Activated B cell treated with CpG ODN at 0.5 μM for 24 hours (primary cell): ENCODE data around the gene DCAF12. TPM values are rescaled to one million over a fixed set of nuclear protein-coding genes. Genes with fewer than 3 reads are reported as not detected.
"Not testable (repeated sequence)": the region's sequence is repeated elsewhere in the genome, so short reads cannot be mapped to it uniquely, and the experiment has no call there.

Experiments used
- ATAC-seq: fragments of 200-7000 bp; cut with Tn5 transposase; one replicate; pipeline ENCODE4 v1.10.0; 2021; ENCODE audit warnings: low read depth, mild to moderate bottlenecking, moderate library complexity
- CTCF ChIA-PET: fragments of 350-600 bp; sonication (Branson Sonifier 250); formaldehyde crosslinking; loops from one replicate; lab custom pipeline; 2021; ENCODE audit warnings: antibody characterized with exemption; lab: Charles Lee
- POLR2A ChIA-PET: fragments of 350-600 bp; sonication (Branson Sonifier 250); formaldehyde crosslinking; loops from one replicate; lab custom pipeline; 2021; ENCODE audit warnings: antibody characterized with exemption; lab: Charles Lee
- DNase-seq: peaks from one replicate; pipeline ENCODE4 v3.0.0; 2022
- H3K27ac Mint-ChIP-seq: one replicate; pipeline ENCODE4 v1.8.0; 2020; ENCODE audit warnings: mixed read lengths
- H3K27me3 Mint-ChIP-seq: one replicate; pipeline ENCODE4 v1.8.0; 2021; ENCODE audit warnings: mixed read lengths
- H3K36me3 Mint-ChIP-seq: one replicate; pipeline ENCODE4 v1.8.0; 2021; ENCODE audit warnings: low read depth, mixed read lengths
- H3K4me1 Mint-ChIP-seq: one replicate; pipeline ENCODE4 v1.8.0; 2021; ENCODE audit warnings: mixed read lengths
- H3K4me3 Mint-ChIP-seq: one replicate; pipeline ENCODE4 v1.8.0; 2020; ENCODE audit warnings: mild to moderate bottlenecking, mixed read lengths
- H3K9me3 Mint-ChIP-seq: one replicate; pipeline ENCODE4 v1.8.0; 2020; ENCODE audit warnings: mixed read lengths
- intact Hi-C: fragments of 100-400 bp; cut with micrococcal nuclease; formaldehyde crosslinking; loops from one replicate; pipeline ENCODE4 v1.15.1; 2024
- total RNA-seq: library from RNA; stranded (reverse); gene quantifications from 2 replicates; pipeline ENCODE4 v1.2.3, GENCODE V29; 2022
- TF ChIP-seq, protein P1 (sequence below): fragments of 200-600 bp; IDR thresholded peaks from one replicate; pipeline ENCODE4 v1.8.0; 2022; ENCODE audit warnings: antibody characterized with exemption, mild to moderate bottlenecking

The DCAF12 gene
- total RNA-seq, 1 donor from 2014 or later: 3.8 TPM

- TF ChIP-seq, protein P1, sequence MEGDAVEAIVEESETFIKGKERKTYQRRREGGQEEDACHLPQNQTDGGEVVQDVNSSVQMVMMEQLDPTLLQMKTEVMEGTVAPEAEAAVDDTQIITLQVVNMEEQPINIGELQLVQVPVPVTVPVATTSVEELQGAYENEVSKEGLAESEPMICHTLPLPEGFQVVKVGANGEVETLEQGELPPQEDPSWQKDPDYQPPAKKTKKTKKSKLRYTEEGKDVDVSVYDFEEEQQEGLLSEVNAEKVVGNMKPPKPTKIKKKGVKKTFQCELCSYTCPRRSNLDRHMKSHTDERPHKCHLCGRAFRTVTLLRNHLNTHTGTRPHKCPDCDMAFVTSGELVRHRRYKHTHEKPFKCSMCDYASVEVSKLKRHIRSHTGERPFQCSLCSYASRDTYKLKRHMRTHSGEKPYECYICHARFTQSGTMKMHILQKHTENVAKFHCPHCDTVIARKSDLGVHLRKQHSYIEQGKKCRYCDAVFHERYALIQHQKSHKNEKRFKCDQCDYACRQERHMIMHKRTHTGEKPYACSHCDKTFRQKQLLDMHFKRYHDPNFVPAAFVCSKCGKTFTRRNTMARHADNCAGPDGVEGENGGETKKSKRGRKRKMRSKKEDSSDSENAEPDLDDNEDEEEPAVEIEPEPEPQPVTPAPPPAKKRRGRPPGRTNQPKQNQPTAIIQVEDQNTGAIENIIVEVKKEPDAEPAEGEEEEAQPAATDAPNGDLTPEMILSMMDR: no peak
- H3K36me3 Mint-ChIP-seq: no peaks in the 10 kb centered on the region
- intact Hi-C loops: loop anchor here (1.0 kb wide), 1 partner anchor 128 kb away; no protein-coding TSS in a partner anchor
- H3K4me3 Mint-ChIP-seq: no peak overlapping the region
- no peaks in the 10 kb centered on the region for H3K4me1 Mint-ChIP-seq
- ChIA-PET CTCF (interaction anchor here (0.6 kb wide), 1 partner anchor 58 kb away, joined by 3 read pairs; no protein-coding TSS in a partner anchor), POLR2A (no interaction called here)
- peaks cover 27% of the 10 kb centered on the region for H3K27me3 Mint-ChIP-seq
- peaks cover 2% of the 10 kb centered on the region for H3K9me3 Mint-ChIP-seq
- ATAC-seq: no peak
- H3K27ac Mint-ChIP-seq: no peak overlapping the region
- no peak for DNase-seq
Measured at GRCh38 chr9:34139477-34140146, 13.1 kb upstream of the DCAF12 start.

DNA sequence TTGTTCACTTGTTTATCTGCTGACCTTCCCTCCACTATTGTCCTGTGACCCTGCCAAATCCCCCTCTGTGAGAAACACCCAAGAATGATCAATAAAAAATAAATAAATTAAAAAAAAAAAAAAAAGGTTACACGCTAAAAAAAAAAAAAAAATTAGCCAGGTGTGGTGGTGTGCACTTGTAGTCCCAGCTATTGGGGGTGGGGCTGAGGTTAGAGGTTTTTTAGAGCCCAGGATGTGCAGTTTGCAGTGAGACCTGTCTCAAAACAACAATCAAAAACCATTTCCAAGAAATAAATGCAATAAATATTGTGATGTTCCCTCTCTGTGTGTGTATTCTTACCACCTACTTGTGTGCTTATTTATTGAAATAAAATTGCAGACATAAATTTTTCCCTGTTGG, 12.1 kb upstream of the DCAF12 start:
- CTCF ChIA-PET, H3K27ac Mint-ChIP-seq: not testable (repeated sequence)
- POLR2A ChIA-PET: interaction anchor here (0.7 kb wide), 1 partner anchor 41 kb away, joined by 4 read pairs; no protein-coding TSS in a partner anchor

GRCh38 chr9:34134521-34134920, 8.0 kb upstream of the DCAF12 start:
- ChIA-PET CTCF (no interaction called here), POLR2A (no interaction called here)
- peaks cover 2% of the 10 kb centered on the region for H3K9me3 Mint-ChIP-seq
- intact Hi-C loops: no loop called here
- TF ChIP-seq, protein P1: no peak
- H3K4me1 Mint-ChIP-seq: peaks cover 2% of the 10 kb centered on the region
- ATAC-seq (no peak), DNase-seq (no peak)
- H3K27me3 Mint-ChIP-seq: peaks cover 31% of the 10 kb centered on the region
- H3K27ac Mint-ChIP-seq: peak overlapping the region; percentile 48
- H3K36me3 Mint-ChIP-seq: no peaks in the 10 kb centered on the region
- H3K4me3 Mint-ChIP-seq: no peak overlapping the region

More for the DNA sequence above, 12.1 kb upstream of the DCAF12 start:
- ATAC-seq, DNase-seq, H3K4me1 Mint-ChIP-seq, H3K9me3 Mint-ChIP-seq, H3K36me3 Mint-ChIP-seq, H3K4me3 Mint-ChIP-seq: not testable (repeated sequence)
- peaks cover 29% of the 10 kb centered on the region for H3K27me3 Mint-ChIP-seq
- intact Hi-C loops: loop anchor here (1.0 kb wide), 1 partner anchor 127 kb away; no protein-coding TSS in a partner anchor

GRCh38 chr9:34133436-34133949, 7.0 kb upstream of the DCAF12 start:
- intact Hi-C loops: no loop called here
- peaks cover 2% of the 10 kb centered on the region for H3K9me3 Mint-ChIP-seq
- POLR2A ChIA-PET: no interaction called here
- no peak overlapping the region for H3K4me3 Mint-ChIP-seq
- ATAC-seq (no peak), DNase-seq (no peak)
- H3K27me3 Mint-ChIP-seq: peaks cover 33% of the 10 kb centered on the region
- CTCF ChIA-PET: no interaction called here
- H3K27ac Mint-ChIP-seq: no peak overlapping the region
- TF ChIP-seq, protein P1: no peak
- H3K4me1 Mint-ChIP-seq: peaks cover 2% of the 10 kb centered on the region
- H3K36me3 Mint-ChIP-seq: no peaks in the 10 kb centered on the region

DNA sequence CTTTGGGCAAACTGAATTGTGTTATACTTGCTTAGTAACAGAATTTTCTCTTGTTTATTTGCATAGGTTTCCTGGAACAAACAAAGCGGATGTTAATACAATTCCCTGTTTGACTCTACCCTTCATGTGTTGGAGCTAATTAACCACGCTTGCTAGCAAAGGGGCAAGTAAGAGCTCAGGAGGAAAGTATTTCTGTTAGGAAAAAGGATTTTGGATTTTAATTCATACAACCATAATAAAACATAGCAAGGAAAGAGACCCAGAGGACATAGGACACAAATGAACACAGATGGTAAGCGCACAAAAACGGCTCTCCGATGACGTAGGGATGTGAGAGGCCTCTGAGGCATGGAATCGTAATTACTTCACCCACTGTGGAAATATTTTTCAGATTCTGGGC, 5.1 kb upstream of the DCAF12 start:
- H3K9me3 Mint-ChIP-seq: no peaks in the 10 kb centered on the region
- H3K36me3 Mint-ChIP-seq: peaks cover under 1% of the 10 kb centered on the region
- peaks cover 10% of the 10 kb centered on the region for H3K4me1 Mint-ChIP-seq
- DNase-seq: no peak
- POLR2A ChIA-PET: no interaction called here
- H3K27ac Mint-ChIP-seq: no peak overlapping the region
- ATAC-seq: no peak
- intact Hi-C loops: no loop called here
- CTCF ChIA-PET: no interaction called here
- peaks cover 44% of the 10 kb centered on the region for H3K27me3 Mint-ChIP-seq
- H3K4me3 Mint-ChIP-seq: no peak overlapping the region
- TF ChIP-seq, protein P1: no peak
